Measurements from ENCODE around the gene SRRT. TPM values are rescaled to one million over a fixed set of nuclear protein-coding genes. Genes with fewer than 3 reads are reported as not detected.
A peak's percentile ranks its signal among the peaks of the same experiment; 100 is the strongest.

The SRRT gene
- total RNA-seq, 2 donors from 2014 or later = 114 to 204 TPM

DNA sequence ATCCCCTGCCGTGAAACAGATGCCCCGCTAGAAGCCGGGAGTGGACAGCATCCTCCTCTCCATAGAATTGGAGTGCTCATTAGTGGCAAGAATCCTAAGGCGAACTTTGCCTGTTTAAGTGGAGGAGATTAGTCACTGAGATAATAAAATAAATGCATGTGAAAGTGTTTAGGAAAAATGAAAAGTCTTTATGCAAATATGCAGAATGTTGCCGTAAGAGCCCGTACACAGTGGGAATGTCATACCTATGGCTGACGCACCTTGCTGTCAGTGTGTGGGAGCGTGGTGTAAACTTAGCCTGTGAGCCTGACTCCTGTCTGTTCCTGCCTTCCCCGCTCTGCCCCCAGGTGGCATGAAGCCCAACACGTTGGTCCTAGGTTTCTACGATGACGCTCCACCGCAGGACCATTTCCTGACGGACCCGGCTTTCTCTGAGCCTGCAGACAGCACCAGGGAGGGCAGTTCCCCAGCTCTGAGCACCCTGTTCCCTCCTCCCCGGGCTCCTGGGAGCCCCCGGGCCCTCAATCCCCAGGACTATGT lies 9.5 kb upstream of the SRRT start:
- Histone ChIP-seq H3K4me1 (peaks cover 6% of the 10 kb centered on the region), H3K27ac (peak overlapping the region; percentile 94), H3K27me3 (no peaks in the 10 kb centered on the region), H3K36me3 (no peaks in the 10 kb centered on the region), H3K9ac (ENCODE audit: low read depth in 2 of 2, low read length in 2 of 2) (peak overlapping the region in 1 of 2 donors; percentile 43), H3K9me3 (no peaks in the 10 kb centered on the region), H3K4me3 (peak overlapping the region; percentile 90)
- intact Hi-C loops (cut with DNase I) = no loop called here
- no peak for DNase-seq
- TF ChIP-seq, protein P1, sequence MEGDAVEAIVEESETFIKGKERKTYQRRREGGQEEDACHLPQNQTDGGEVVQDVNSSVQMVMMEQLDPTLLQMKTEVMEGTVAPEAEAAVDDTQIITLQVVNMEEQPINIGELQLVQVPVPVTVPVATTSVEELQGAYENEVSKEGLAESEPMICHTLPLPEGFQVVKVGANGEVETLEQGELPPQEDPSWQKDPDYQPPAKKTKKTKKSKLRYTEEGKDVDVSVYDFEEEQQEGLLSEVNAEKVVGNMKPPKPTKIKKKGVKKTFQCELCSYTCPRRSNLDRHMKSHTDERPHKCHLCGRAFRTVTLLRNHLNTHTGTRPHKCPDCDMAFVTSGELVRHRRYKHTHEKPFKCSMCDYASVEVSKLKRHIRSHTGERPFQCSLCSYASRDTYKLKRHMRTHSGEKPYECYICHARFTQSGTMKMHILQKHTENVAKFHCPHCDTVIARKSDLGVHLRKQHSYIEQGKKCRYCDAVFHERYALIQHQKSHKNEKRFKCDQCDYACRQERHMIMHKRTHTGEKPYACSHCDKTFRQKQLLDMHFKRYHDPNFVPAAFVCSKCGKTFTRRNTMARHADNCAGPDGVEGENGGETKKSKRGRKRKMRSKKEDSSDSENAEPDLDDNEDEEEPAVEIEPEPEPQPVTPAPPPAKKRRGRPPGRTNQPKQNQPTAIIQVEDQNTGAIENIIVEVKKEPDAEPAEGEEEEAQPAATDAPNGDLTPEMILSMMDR (IDR thresholded peaks at IDR 0.05) = no peak

DNA sequence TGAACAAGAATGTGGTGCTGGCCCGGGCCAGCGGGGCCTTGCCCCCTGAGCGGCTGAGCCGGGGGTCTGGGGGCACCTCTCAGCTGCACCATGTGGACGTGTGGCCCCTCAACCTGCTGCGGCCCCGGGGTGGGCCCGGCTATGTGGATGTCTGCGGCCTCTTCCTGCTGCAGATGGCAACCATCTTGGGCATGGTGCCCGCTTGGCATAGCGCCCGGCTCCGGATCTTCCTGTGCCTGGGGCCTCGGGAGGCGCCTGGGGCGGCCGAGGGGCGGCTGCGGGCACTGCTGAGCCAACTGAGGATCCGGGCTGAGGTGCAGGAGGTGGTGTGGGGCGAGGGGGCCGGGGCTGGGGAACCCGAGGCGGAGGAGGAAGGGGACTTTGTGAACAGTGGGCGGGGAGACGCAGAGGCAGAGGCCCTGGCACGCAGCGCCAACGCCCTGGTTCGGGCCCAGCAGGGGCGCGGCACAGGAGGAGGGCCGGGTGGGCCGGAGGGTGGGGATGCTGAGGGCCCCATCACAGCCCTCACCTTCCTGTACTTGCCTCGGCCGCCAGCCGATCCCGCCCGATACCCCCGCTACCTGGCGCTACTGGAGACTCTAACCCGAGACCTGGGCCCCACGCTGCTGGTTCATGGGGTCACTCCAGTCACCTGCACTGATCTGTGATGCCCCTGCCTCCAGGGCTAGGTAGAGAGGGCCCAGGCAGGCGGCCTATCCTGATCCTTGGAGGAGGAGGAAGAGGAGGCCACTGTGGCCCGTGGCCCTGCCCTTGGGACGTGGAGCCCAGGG lies 8.8 kb upstream of the SRRT start:
- Histone ChIP-seq H3K36me3 (no peaks in the 10 kb centered on the region), H3K4me3 (peak overlapping the region; percentile 90), H3K9me3 (no peaks in the 10 kb centered on the region), H3K27ac (peak overlapping the region; percentile 94), H3K4me1 (peaks cover 6% of the 10 kb centered on the region), H3K27me3 (no peaks in the 10 kb centered on the region), H3K9ac (ENCODE audit: low read depth in 2 of 2, low read length in 2 of 2) (peak overlapping the region; percentile 96 to 97)
- intact Hi-C loops (cut with DNase I) = no loop called here
- peak; percentile 91 for DNase-seq
- TF ChIP-seq, protein P1 (IDR thresholded peaks at IDR 0.05) = no peak

DNA sequence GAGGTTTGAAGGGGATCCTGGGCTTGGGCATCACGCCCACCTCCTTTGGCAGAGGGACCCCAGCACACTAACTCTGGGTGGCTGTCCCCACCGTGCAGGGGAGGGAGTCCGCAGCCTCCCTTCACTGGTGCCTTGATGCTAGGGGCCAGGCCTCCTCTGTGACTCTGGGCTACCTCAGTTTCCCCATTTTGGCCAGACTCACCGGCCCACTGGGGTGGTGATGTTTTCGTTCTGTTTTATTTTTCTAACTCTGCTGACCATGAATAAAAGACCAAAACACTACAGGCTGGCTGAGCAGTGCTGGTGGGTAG lies 8.2 kb upstream of the SRRT start:
- H3K9me3 ChIP-seq = no peaks in the 10 kb centered on the region
- intact Hi-C loops (cut with DNase I) = no loop called here
- H3K4me3 ChIP-seq = peak overlapping the region; percentile 90
- H3K36me3 ChIP-seq = no peaks in the 10 kb centered on the region
- peak overlapping the region; percentile 94 for H3K27ac ChIP-seq
- no peak for DNase-seq
- H3K9ac ChIP-seq (ENCODE audit: low read depth in 2 of 2, low read length in 2 of 2) = peak overlapping the region; percentile 96 to 97
- no peaks in the 10 kb centered on the region for H3K27me3 ChIP-seq
- peaks cover 6% of the 10 kb centered on the region for H3K4me1 ChIP-seq
- TF ChIP-seq, protein P1 (IDR thresholded peaks at IDR 0.05) = no peak

DNA sequence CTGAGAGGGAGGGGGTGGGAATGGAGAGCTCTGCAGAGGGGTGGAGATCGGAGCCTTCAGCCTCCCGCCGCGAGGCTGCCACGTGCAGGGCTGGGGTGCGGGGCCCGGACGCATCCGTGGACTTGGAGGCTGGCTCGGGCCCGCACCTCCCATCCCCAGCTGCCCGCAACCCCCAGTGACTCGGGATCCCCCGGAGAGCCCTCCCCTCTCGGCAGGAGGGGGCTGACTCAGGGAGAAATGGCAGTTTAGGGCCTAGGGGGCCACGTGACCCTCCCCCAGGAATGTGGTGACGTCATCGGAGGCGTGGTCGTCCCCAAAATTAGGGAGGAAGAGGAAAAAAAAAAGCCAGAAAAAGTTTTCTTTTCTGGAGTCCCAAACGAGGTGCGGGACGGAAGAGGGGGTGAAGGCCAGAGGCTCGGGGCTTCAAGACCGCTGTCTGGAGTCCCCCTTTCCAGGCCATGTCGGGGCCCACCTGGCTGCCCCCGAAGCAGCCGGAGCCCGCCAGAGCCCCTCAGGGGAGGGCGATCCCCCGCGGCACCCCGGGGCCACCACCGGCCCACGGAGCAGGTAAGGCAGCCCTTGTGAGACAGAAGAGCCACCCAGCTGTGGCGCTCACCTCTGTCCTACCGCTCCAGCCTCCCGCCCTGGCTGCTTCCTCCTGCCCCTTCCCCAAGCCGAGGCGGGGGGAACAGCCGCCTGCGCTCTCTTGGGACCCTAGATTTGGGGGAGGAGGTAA lies 7.7 kb upstream of the SRRT start, which contains the start of gene TRIP6:
TSS of gene TRIP6 (plus strand) at position 348 of the 736 bp plus-strand sequence. CDS start at position 459, 111 bp downstream.
- H3K4me3 ChIP-seq = peak within 1 kb of the TSS; percentile 90
- no peaks in the 10 kb centered on the region for H3K27me3 ChIP-seq
- peaks cover 6% of the 10 kb centered on the region for H3K4me1 ChIP-seq
- H3K27ac ChIP-seq = peak within 1 kb of the TSS; percentile 94
- no peaks in the 10 kb centered on the region for H3K36me3 ChIP-seq
- TF ChIP-seq, protein P1 (IDR thresholded peaks at IDR 0.05) = no peak
- no peaks in the 10 kb centered on the region for H3K9me3 ChIP-seq
- intact Hi-C loops (cut with DNase I) = no loop called here
- H3K9ac ChIP-seq (ENCODE audit: low read depth in 2 of 2, low read length in 2 of 2) = peak within 1 kb of the TSS; percentile 96 to 97
- peak; percentile 91 for DNase-seq

DNA sequence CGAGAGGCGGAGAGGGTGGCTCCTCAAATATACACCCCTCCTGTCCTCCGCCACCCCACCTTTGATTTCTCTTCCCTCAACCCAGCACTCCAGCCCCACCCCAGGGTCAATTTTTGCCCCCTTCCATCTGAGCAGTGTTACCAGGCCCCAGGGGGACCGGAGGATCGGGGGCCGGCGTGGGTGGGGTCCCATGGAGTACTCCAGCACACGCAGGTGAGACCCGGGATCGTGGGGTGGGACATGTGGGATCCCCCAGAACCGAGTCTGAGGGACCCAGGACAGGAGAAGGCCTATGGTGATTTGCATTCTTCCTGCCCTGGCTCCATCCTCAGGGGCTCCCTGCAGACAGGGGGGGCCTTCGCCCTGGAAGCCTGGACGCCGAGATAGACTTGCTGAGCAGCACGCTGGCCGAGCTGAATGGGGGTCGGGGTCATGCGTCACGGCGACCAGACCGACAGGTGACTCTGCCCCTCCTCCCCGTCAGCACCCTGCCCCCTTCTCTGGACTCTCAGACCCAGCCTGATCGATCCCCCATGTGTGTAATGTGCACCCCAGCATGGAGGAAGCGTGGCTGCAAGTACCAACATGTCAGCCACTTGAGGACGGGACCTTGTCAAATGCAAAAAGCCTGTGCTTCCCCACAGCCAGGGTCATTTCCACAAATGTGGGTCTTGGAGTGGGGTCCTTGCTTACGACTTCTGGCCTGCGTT lies 7.0 kb upstream of the SRRT start:
- no peak for DNase-seq
- peak overlapping the region; percentile 94 for H3K27ac ChIP-seq
- no peaks in the 10 kb centered on the region for H3K9me3 ChIP-seq
- TF ChIP-seq, protein P1 (IDR thresholded peaks at IDR 0.05) = no peak
- no peaks in the 10 kb centered on the region for H3K27me3 ChIP-seq
- intact Hi-C loops (cut with DNase I) = no loop called here
- peak overlapping the region; percentile 90 for H3K4me3 ChIP-seq
- peaks cover 6% of the 10 kb centered on the region for H3K4me1 ChIP-seq
- H3K9ac ChIP-seq (ENCODE audit: low read depth in 2 of 2, low read length in 2 of 2) = peak overlapping the region; percentile 96 to 97
- H3K36me3 ChIP-seq = no peaks in the 10 kb centered on the region
